K562 (cell line): ENCODE data around the gene KIAA0513. TPM values are rescaled to one million over a fixed set of nuclear protein-coding genes. Genes with fewer than 3 reads are reported as not detected.
A peak's percentile ranks its signal among the peaks of the same experiment; 100 is the strongest.

ENCODE experiments used
- CBFA2T2 ChIP-seq: fragments of 450-650 bp; conservative IDR thresholded peaks from 2 replicates; pipeline ENCODE4 v1.6.1; 2017; ENCODE audit warnings: mild to moderate bottlenecking
- KAT8 ChIP-seq: fragments of 450-650 bp; IDR thresholded peaks from 2 replicates; pipeline ENCODE4 v1.6.1; 2016; ENCODE audit warnings: low read depth, mild to moderate bottlenecking
- MIER1 ChIP-seq: fragments of 450-650 bp; IDR thresholded peaks from 2 replicates; pipeline ENCODE4 v1.6.1; 2016; ENCODE audit warnings: antibody characterized with exemption, mild to moderate bottlenecking, low read depth
- PKNOX1 ChIP-seq: fragments of 450-650 bp; IDR thresholded peaks from 2 replicates; pipeline ENCODE4 v1.6.1; 2016
- XRCC3 ChIP-seq: fragments of 450-650 bp; IDR thresholded peaks from 2 replicates; pipeline ENCODE4 v1.6.1; 2017; ENCODE audit warnings: mild to moderate bottlenecking, moderate library complexity
- ZBTB33 ChIP-seq: sonication (generic); formaldehyde crosslinking; IDR thresholded peaks from 2 replicates; pipeline ENCODE4 v1.8.1; 2023; ENCODE audit warnings: mild to moderate bottlenecking, missing genetic modification reagents
- polyA plus RNA-seq, 8 experiments: library from polyadenylated mRNA; depleted of rRNA in 4 of 8; stranded (reverse) in 5 of 8; unstranded in 3 of 8; fragments of >200 nt; fragmentation: Nextera tagmentation in 2 of 8; fragmentation: Illumina TruSeq in 1 of 8; extraction: Ambion mirVana in 2 of 8; extraction: Trizol in 1 of 8; gene quantifications; 2 replicates each; pipeline versions ENCODE4 v1.2.1 to v1.2.3, GENCODE V29; 2011 to 2014; ENCODE audit warnings: inconsistent platforms in 1 of 8, missing spikeins in 1 of 8
- total RNA-seq, 7 experiments: library from RNA; depleted of rRNA in 6 of 7; stranded (reverse); fragments of >200 nt in 6 of 7; fragmentation: Illumina TruSeq in 2 of 7; extraction: Trizol in 2 of 7; gene quantifications; 2 replicates each; pipeline versions ENCODE4 v1.2.1 to v1.2.3, GENCODE V29; 2011 to 2021; ENCODE audit warnings: low replicate concordance in 1 of 7
- TF ChIP-seq, protein P1 (sequence below), 2 experiments: fragments of 450-650 bp; formaldehyde crosslinking in 1 of 2; IDR thresholded peaks; 2 replicates each; pipeline versions ENCODE4 v1.4.0 to v1.6.1; 2014 to 2020; ENCODE audit warnings: mild to moderate bottlenecking in 2 of 2, borderline replicate concordance in 1 of 2, low read depth in 1 of 2

Gene KIAA0513
- total and polyA plus RNA-seq, 9 of the 15 experiments (the other 6 are each of a cell fraction or from before 2014, with no cell fraction given): 0.18 to 13.7 (median 10.2) TPM

DNA sequence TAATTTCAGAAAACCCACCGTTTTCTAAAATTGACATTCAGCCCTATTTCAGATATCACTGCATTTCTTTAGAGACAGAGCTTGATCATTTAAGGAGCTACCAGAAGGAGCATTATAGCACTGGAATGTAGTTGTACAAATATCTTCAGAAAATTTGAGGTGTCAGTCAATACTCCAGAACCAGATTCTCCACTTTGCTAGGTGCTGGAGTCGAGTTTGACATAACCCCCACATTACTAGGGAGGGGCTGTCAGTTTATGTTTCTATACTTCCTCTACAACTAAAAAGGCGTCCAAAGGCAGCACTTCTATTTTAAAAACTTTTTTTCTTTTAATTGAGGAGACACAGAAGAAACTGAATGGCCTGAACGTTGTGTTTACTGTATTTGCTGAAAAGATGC lies 892 bp upstream of the KIAA0513 start (continued):
- TF ChIP-seq, protein P1, sequence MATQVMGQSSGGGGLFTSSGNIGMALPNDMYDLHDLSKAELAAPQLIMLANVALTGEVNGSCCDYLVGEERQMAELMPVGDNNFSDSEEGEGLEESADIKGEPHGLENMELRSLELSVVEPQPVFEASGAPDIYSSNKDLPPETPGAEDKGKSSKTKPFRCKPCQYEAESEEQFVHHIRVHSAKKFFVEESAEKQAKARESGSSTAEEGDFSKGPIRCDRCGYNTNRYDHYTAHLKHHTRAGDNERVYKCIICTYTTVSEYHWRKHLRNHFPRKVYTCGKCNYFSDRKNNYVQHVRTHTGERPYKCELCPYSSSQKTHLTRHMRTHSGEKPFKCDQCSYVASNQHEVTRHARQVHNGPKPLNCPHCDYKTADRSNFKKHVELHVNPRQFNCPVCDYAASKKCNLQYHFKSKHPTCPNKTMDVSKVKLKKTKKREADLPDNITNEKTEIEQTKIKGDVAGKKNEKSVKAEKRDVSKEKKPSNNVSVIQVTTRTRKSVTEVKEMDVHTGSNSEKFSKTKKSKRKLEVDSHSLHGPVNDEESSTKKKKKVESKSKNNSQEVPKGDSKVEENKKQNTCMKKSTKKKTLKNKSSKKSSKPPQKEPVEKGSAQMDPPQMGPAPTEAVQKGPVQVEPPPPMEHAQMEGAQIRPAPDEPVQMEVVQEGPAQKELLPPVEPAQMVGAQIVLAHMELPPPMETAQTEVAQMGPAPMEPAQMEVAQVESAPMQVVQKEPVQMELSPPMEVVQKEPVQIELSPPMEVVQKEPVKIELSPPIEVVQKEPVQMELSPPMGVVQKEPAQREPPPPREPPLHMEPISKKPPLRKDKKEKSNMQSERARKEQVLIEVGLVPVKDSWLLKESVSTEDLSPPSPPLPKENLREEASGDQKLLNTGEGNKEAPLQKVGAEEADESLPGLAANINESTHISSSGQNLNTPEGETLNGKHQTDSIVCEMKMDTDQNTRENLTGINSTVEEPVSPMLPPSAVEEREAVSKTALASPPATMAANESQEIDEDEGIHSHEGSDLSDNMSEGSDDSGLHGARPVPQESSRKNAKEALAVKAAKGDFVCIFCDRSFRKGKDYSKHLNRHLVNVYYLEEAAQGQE (IDR thresholded peaks at IDR 0.05; ENCODE audit: borderline replicate concordance): no peak
- TF ChIP-seq, protein P1 (CRISPR knock-in tag; IDR thresholded peaks at IDR 0.05; ENCODE audit: low read depth): no peak
- TF ChIP-seq ZBTB33 (no peak), CBFA2T2 (no peak), PKNOX1 (peak; percentile 40; the same call in 1 of the 2 replicates), MIER1 (0 out of 2 replicates have a peak, but pooled peaks have one; percentile 48), KAT8 (no peak), XRCC3 (no peak)
